ENCODE measurements around the gene CAMSAP1. TPM values are rescaled to one million over a fixed set of nuclear protein-coding genes. Genes with fewer than 3 reads are reported as not detected.

The CAMSAP1 gene
- total RNA-seq = 22.8 and 22.9 TPM in 2 replicates

GRCh38 chr9:135907431-135908092 lies at the start of gene CAMSAP1:
Gene CAMSAP1 (minus strand): TSS chr9:135907546. CDS start chr9:135907159, 387 bp downstream.

Other genes starting within 250 kb of the CAMSAP1 start
- gene LCN9, start 244.2 kb downstream of the CAMSAP1 start, total RNA-seq = not detected in 2 replicates
- gene SOHLH1, start 208.1 kb downstream of the CAMSAP1 start, total RNA-seq = not detected in 2 replicates
- gene KCNT1, start 205.4 kb downstream of the CAMSAP1 start, total RNA-seq = not detected in 2 replicates
- gene UBAC1, start 53.8 kb upstream of the CAMSAP1 start, total RNA-seq = 32.8 and 39.0 TPM in 2 replicates
- 19.4 and 25.2 TPM in 2 replicates for gene NACC2, start 187.7 kb upstream of the CAMSAP1 start, total RNA-seq
- 30.8 and 37.5 TPM in 2 replicates for gene TMEM250, start 211.3 kb upstream of the CAMSAP1 start, total RNA-seq